ENCODE results near the gene MAGEF1. TPM values are rescaled to one million over a fixed set of nuclear protein-coding genes. Genes with fewer than 3 reads are reported as not detected.

Gene MAGEF1
- total RNA-seq, 6 experiments from 2014 or later: 22.8 to 31.4 (median 23.4) TPM

DNA sequence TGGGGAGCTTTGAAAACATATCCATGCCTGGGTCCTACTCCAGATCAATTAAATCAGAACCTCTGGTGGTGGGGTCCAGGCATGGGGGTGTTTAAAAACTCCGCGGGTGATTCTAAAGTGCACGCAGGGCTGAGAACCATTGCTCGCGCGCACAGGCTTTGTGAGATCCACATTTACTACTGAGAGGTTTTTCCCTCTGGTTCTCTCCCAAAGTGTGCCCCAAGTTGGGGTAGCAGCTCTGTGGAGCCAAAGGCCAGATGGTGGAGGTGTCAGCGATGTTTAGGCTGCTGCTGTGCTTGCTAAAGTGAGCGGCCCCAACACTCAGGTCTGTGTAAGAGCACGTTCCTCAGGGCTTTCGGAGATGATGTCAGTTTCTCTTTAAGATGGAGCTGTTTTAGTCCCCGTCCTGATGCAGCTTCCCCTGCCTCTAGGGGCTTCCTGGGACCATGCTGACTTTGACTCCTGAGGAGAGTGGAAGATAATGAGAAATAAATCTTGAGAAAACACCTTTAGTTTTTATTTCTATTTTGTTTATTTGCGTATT is 13.4 kb upstream of the MAGEF1 start:
- peaks cover 1% of the 10 kb centered on the region; the same call in 1 of the 2 replicates for H3K27me3 Mint-ChIP-seq (ENCODE audit: insufficient read depth)
- H3K36me3 Mint-ChIP-seq (ENCODE audit: low read depth): no peaks in the 10 kb centered on the region
- H3K4me3 Mint-ChIP-seq: no peak overlapping the region
- H3K4me1 Mint-ChIP-seq (ENCODE audit: low read depth): peaks cover 13% of the 10 kb centered on the region
- DNase-seq: no peak
- TF ChIP-seq, protein P1, sequence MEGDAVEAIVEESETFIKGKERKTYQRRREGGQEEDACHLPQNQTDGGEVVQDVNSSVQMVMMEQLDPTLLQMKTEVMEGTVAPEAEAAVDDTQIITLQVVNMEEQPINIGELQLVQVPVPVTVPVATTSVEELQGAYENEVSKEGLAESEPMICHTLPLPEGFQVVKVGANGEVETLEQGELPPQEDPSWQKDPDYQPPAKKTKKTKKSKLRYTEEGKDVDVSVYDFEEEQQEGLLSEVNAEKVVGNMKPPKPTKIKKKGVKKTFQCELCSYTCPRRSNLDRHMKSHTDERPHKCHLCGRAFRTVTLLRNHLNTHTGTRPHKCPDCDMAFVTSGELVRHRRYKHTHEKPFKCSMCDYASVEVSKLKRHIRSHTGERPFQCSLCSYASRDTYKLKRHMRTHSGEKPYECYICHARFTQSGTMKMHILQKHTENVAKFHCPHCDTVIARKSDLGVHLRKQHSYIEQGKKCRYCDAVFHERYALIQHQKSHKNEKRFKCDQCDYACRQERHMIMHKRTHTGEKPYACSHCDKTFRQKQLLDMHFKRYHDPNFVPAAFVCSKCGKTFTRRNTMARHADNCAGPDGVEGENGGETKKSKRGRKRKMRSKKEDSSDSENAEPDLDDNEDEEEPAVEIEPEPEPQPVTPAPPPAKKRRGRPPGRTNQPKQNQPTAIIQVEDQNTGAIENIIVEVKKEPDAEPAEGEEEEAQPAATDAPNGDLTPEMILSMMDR (IDR thresholded peaks at IDR 0.05): no peak
- no peaks in the 10 kb centered on the region for H3K9me3 Mint-ChIP-seq
- H3K27ac Mint-ChIP-seq: no peak overlapping the region

DNA sequence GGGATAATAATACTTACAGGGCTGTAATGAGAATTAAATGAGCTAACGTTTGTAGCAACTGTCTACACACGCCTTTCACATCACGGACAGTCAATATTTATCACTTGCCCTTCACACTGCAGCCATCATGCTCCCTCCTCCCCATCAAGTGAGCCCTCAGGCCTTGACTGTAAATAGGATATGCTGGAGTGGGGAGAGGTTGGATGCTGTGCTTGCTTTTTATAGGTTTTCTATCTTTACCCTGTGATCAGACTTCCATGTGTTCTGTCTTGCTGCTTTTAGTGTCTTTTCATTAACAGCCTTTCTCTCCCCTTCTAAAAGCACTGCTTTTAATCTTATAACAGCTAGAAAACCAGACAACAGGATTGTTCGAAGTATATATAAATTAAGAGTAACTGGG is 12.8 kb upstream of the MAGEF1 start:
- no peaks in the 10 kb centered on the region for H3K9me3 Mint-ChIP-seq
- no peak overlapping the region for H3K27ac Mint-ChIP-seq
- no peak for DNase-seq
- H3K4me1 Mint-ChIP-seq (ENCODE audit: low read depth): peaks cover 13% of the 10 kb centered on the region
- no peaks in the 10 kb centered on the region for H3K36me3 Mint-ChIP-seq (ENCODE audit: low read depth)
- no peak overlapping the region for H3K4me3 Mint-ChIP-seq
- TF ChIP-seq, protein P1 (IDR thresholded peaks at IDR 0.05): no peak
- peaks cover 1% of the 10 kb centered on the region; the same call in 1 of the 2 replicates for H3K27me3 Mint-ChIP-seq (ENCODE audit: insufficient read depth)

DNA sequence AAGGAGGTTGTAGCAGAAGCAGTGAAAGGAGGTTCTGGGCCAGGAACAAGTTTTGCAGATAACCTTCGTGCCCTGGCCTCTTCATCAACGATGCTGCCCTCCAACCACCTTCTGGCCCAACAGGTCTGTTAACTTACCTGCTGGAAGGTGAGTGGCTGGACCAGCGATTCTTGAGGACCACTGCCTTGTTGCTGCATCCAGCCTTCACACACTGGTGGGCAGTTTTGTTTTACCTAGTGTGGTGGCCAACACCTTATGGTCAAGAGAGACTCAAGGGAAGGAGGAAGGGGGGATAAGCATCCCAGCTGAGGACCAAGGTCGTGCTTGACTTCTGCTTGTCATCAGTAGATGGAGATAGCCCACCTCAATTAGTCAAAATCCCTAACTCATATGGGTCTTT is 7.8 kb upstream of the MAGEF1 start:
- Mint-ChIP-seq H3K4me3 (no peak overlapping the region), H3K4me1 (ENCODE audit: low read depth) (peaks cover 21% of the 10 kb centered on the region), H3K27ac (no peak overlapping the region), H3K27me3 (ENCODE audit: insufficient read depth) (no peaks in the 10 kb centered on the region; the same call in 1 of the 2 replicates), H3K36me3 (ENCODE audit: low read depth) (no peaks in the 10 kb centered on the region), H3K9me3 (no peaks in the 10 kb centered on the region)
- TF ChIP-seq, protein P1 (IDR thresholded peaks at IDR 0.05): no peak
- no peak for DNase-seq

GRCh38 chr3:184718431-184718830 is 6.6 kb upstream of the MAGEF1 start:
- Mint-ChIP-seq H3K4me3 (no peak overlapping the region), H3K4me1 (ENCODE audit: low read depth) (peaks cover 21% of the 10 kb centered on the region), H3K9me3 (no peaks in the 10 kb centered on the region), H3K27me3 (ENCODE audit: insufficient read depth) (no peaks in the 10 kb centered on the region; the same call in 1 of the 2 replicates), H3K27ac (no peak overlapping the region), H3K36me3 (ENCODE audit: low read depth) (no peaks in the 10 kb centered on the region)
- TF ChIP-seq, protein P1 (IDR thresholded peaks at IDR 0.05): no peak
- DNase-seq: no peak

DNA sequence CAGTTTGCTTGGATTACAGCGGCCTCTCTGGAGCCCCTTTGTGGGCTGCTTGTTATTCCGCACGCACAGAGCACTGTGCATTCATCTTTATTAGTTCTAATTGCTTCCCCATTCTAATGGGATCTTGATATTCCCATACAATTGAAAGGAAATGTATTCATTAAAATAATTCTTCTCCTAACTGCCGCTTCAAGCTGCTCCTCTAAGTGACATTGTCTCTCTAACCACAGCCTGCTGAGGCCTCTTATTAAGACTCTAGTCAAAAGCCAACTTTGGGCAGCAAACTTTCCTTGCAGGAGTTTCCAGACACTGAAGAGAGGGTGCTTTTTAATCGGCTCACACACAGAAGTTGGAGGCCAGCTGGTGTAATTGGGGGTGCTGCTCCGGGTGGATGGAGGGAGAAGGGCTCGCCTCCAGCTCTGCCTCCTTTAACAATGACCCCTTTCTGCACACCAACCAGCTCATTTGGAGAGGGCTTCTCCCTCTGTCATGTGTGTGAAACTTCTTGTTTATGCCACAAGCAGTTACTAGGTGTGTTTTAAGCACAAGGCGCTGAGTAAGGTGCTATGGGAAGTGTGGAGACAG is 5.6 kb upstream of the MAGEF1 start:
- Mint-ChIP-seq H3K9me3 (no peaks in the 10 kb centered on the region), H3K4me3 (no peak overlapping the region; the same call in 1 of the 2 replicates), H3K4me1 (ENCODE audit: low read depth) (peaks cover 29% of the 10 kb centered on the region), H3K27me3 (ENCODE audit: insufficient read depth) (no peaks in the 10 kb centered on the region; the same call in 1 of the 2 replicates), H3K27ac (no peak overlapping the region), H3K36me3 (ENCODE audit: low read depth) (no peaks in the 10 kb centered on the region)
- TF ChIP-seq, protein P1 (IDR thresholded peaks at IDR 0.05): no peak
- no peak for DNase-seq
